GM18511 (cell line): ENCODE measurements around the gene MYL1.

Experiments used
- ATAC-seq: cut with Tn5 transposase; IDR thresholded peaks from one replicate; pipeline ENCODE4 v1.9.1; 2021; ENCODE audit warnings: mild to moderate bottlenecking, moderate library complexity; ENCODE audit not compliant: unreplicated experiment

MYL1 gene

DNA sequence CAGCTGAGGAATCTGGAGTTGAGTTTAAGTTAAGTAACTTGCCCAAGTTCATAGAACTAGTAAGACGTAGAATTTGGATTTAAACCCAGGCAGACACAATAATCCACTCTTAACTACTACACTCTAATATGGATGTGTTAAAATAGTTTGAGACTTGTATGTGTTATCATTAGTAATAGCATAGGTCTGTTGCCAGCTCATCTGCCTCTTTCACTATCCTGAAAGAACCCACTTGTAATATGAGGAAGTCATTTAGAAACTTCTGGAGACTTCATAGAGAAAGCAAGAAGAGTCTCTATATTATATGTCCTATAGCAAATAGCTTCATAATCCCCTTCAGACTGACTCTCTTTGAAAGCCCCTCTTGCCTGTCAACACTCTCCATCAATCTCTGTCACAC is 46.7 kb downstream of the MYL1 start:
- ATAC-seq: peak; percentile 52

DNA sequence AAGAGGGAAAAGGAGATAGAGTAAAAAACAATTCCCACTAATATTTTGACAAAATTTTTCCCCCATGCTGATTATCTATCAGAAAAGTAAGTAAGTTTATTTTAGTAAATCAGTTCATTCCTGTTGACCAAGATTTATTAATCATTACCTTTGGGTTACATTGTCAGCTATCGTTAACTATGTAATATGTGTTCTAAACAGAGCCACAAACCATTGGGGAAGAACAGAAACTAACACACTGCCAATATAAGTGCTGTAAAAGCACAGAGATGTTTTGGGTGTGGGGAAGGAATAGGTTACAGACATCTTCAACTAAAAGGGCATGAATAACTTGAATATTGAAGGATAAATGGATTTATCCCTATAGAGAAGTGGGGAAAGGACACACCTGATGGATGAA is 47.3 kb downstream of the MYL1 start:
- peak; percentile 60 for ATAC-seq

DNA sequence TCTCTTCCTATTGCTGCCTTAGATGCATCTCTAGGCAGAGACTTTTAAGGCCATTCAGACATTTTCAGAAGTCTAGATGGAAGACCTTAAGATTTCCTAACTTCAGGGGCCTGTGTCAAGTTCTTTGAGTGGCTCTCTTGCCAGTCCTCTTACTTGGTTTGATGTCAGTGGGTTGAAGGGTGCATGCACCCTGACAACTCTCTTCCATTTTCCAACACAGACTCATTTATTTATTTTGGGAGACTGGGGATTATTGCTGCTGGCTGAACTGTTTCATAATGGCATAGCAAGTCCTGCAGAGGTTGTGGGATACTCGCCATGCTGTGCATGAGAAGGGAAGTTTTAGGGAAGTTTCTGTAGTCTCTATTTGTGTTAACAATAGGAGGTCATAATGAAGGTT is 50.7 kb downstream of the MYL1 start:
- ATAC-seq: no peak

DNA sequence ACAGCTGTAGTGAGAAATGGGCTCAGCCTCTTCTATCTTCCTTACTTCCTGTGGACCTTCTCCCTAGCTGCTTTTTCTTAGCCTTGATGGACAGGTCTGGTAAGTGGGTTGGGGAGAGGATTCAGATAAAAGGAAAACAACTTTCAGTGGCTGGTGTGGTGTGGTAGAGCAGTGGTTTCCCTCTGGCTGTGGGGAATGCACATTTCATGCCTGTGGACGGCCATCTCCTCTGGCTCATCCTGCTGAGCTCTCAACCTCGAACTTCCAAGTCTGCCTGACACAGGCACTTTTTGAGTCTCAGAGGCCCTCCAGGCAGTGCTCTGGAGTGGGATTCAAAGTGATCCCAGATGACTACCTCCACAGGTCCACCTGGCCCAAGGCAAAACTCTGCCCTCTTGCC is 51.1 kb downstream of the MYL1 start:
- ATAC-seq: no peak

DNA sequence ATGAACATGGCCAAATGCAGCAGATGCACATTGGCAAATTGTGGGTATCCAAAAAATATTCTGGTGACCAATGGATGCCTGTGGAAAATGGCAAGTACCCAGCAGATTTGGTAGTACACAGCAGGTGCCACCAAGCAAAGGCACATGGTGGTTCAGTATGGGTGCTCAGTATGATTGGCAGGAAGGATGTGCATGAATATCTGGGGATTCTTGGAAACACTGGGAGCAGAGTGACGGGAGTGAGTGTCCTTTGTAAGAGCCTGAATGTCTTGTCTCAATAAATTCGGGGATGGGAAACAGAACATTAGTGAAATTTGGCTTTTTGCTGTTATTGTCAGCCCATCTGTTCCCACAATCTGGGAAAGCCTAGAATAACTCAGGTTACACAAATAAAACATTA is 52.9 kb downstream of the MYL1 start:
- no peak for ATAC-seq

DNA sequence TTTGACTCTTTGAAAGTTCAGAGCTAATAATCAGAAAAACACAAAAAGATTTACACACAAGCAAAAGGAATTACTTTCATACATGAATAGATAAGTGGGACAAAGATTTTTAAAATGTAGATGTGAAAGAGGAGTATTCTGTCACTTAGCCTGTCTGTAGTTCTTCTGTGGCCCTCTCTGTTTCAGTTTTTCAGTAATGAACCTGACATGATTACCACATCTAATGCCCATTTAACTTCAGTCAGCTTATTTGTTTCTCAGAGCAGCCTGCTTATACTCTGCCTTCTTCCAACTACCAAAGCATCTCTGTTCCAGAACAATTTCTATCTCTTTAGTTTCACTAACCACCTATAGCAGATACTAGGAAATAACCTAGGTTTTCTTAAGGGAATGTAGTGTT is 55.3 kb downstream of the MYL1 start:
- no peak for ATAC-seq

DNA sequence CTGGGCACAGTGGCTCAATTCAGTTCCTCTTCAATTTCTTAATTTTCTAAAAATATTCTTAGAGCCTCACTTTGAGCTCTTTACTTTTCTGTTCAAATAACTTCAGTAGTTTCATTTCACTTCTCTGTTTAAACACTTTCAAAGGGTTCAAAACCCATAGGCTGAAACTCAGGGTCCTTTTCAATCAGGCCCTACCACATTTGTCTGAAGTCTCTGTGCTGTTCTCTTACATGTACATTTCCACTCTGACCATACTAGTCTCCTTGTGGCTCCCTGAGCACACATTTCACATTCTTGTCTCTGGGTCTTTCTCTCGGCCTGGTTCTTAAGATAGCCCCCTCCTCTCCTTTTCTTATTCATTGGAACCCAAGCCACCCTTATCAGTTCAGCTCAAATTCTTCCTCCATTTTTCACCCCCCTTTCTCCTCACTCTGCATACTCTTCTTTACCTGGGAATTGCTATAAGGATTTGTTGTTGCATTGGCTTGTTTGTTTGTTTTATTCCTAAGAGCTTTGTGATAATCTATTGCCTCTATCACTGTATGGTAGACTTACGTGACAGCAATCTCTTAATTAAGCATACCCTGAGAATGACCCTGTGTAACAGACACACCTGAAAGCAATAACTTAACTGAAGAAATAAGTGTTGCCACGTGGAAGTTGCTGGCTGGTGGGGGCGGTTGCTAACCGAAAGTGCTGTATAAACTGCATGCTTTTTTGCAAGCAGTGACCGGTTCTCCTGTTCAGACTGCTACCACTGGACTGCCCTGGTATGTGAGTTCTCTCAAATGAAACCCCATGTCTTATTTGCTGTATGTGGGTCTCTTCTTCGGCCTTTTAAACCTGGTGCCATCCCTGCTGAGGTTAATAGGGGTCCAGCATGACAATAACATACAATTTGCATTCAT is 62.0 kb downstream of the MYL1 start:
- ATAC-seq: no peak

DNA sequence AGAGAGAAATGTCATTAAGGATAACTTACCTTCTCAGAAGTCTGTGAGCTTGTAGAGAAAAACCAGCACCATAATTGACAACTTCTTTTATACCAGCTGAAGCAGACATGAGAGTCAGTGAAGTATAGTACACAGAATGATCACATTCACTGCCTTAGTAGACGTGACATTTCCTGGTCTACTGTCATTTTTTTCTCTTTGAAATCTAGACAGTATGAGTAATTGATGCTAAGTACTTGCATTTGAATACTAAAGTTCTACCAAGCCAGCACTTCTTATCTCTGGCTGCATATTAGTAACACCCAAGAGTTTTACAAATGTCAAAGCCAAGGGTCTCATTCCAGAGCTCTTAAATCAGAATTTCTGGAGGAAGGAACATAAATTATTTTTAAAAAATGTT is 64.4 kb downstream of the MYL1 start:
- no peak for ATAC-seq
